ENCODE data around the gene PARD3B.

PARD3B gene

GRCh38 chr2:204779771-204780170 is 234.5 kb downstream of the PARD3B start:
- H3K4me3 ChIP-seq (ENCODE audit: low read length), result no peak overlapping the region
- TF ChIP-seq ZNF274 (IDR thresholded peaks at IDR 0.05; ENCODE audit: low read depth, low read length), result no peak

GRCh38 chr2:204781941-204782340 is 236.7 kb downstream of the PARD3B start:
- H3K4me3 ChIP-seq (ENCODE audit: low read length), result no peak overlapping the region
- TF ChIP-seq ZNF274 (IDR thresholded peaks at IDR 0.05; ENCODE audit: low read depth, low read length), result no peak

- TF ChIP-seq ZNF274 (IDR thresholded peaks at IDR 0.05; ENCODE audit: low read depth, low read length), result no peak
- no peak overlapping the region for H3K4me3 ChIP-seq (ENCODE audit: low read length)
These were observed 244.8 kb downstream of the PARD3B start for GRCh38 chr2:204790076-204790475.

- H3K4me3 ChIP-seq (ENCODE audit: low read length), result no peak overlapping the region
- no peak for TF ChIP-seq ZNF274 (IDR thresholded peaks at IDR 0.05; ENCODE audit: low read depth, low read length)
These were observed 246.0 kb downstream of the PARD3B start for GRCh38 chr2:204791230-204791629.

GRCh38 chr2:204794624-204795023 is 249.3 kb downstream of the PARD3B start:
- no peak overlapping the region for H3K4me3 ChIP-seq (ENCODE audit: low read length)
- TF ChIP-seq ZNF274 (IDR thresholded peaks at IDR 0.05; ENCODE audit: low read depth, low read length), result no peak

GRCh38 chr2:204795156-204795555 is 249.9 kb downstream of the PARD3B start:
- no peak for TF ChIP-seq ZNF274 (IDR thresholded peaks at IDR 0.05; ENCODE audit: low read depth, low read length)
- H3K4me3 ChIP-seq (ENCODE audit: low read length), result no peak overlapping the region

GRCh38 chr2:204796581-204796980 is 251.3 kb downstream of the PARD3B start:
- no peak for TF ChIP-seq ZNF274 (IDR thresholded peaks at IDR 0.05; ENCODE audit: low read depth, low read length)
- no peak overlapping the region for H3K4me3 ChIP-seq (ENCODE audit: low read length)

- no peak for TF ChIP-seq ZNF274 (IDR thresholded peaks at IDR 0.05; ENCODE audit: low read depth, low read length)
- no peak overlapping the region for H3K4me3 ChIP-seq (ENCODE audit: low read length)
These were observed 254.5 kb downstream of the PARD3B start for GRCh38 chr2:204799791-204800190.

- TF ChIP-seq ZNF274 (IDR thresholded peaks at IDR 0.05; ENCODE audit: low read depth, low read length), result no peak
These were observed 263.2 kb downstream of the PARD3B start for GRCh38 chr2:204808494-204808893.

GRCh38 chr2:204824751-204825453 is 279.6 kb downstream of the PARD3B start:
- H3K4me3 ChIP-seq (ENCODE audit: low read length), result no peak overlapping the region
- TF ChIP-seq ZNF274 (IDR thresholded peaks at IDR 0.05; ENCODE audit: low read depth, low read length), result no peak

More at GRCh38 chr2:204808494-204808893, 263.2 kb downstream of the PARD3B start:
- H3K4me3 ChIP-seq (ENCODE audit: low read length), result no peak overlapping the region

GRCh38 chr2:204825681-204826080 is 280.4 kb downstream of the PARD3B start:
- no peak overlapping the region for H3K4me3 ChIP-seq (ENCODE audit: low read length)
- no peak for TF ChIP-seq ZNF274 (IDR thresholded peaks at IDR 0.05; ENCODE audit: low read depth, low read length)

- no peak for TF ChIP-seq ZNF274 (IDR thresholded peaks at IDR 0.05; ENCODE audit: low read depth, low read length)
These were observed 282.7 kb downstream of the PARD3B start for GRCh38 chr2:204827701-204828590.

GRCh38 chr2:204834716-204835384 is 289.6 kb downstream of the PARD3B start:
- TF ChIP-seq ZNF274 (IDR thresholded peaks at IDR 0.05; ENCODE audit: low read depth, low read length), result no peak
- H3K4me3 ChIP-seq (ENCODE audit: low read length), result no peak overlapping the region

More at GRCh38 chr2:204827701-204828590, 282.7 kb downstream of the PARD3B start:
- H3K4me3 ChIP-seq (ENCODE audit: low read length), result no peak overlapping the region

- TF ChIP-seq ZNF274 (IDR thresholded peaks at IDR 0.05; ENCODE audit: low read depth, low read length), result no peak
- H3K4me3 ChIP-seq (ENCODE audit: low read length), result no peak overlapping the region
These were observed 290.5 kb downstream of the PARD3B start for GRCh38 chr2:204835786-204836185.
